NCI-H748 (cell line): Measurements from ENCODE around the gene GJA5.

Experiments used
- DNase-seq: peaks from one replicate; lab custom pipeline; 2025; ENCODE audit not compliant: unreplicated experiment; lab: John Stamatoyannopoulos, UW

Gene GJA5

GRCh38 chr1:147762233-147763024 lies 2.0 kb upstream of the GJA5 start:
- DNase-seq: no peak

- DNase-seq: no peak
Measured at GRCh38 chr1:147758379-147759100, 1.9 kb downstream of the GJA5 start.

GRCh38 chr1:147757015-147757990 lies 3.1 kb downstream of the GJA5 start:
- no peak for DNase-seq

GRCh38 chr1:147756341-147756740 lies 4.1 kb downstream of the GJA5 start:
- DNase-seq: no peak

GRCh38 chr1:147754661-147755060 lies 5.7 kb downstream of the GJA5 start:
- DNase-seq: no peak

GRCh38 chr1:147753081-147753480 lies 7.3 kb downstream of the GJA5 start:
- DNase-seq: no peak

- DNase-seq: no peak
Measured at GRCh38 chr1:147752511-147752910, 7.9 kb downstream of the GJA5 start.

GRCh38 chr1:147751346-147751745 lies 9.1 kb downstream of the GJA5 start:
- DNase-seq: no peak

GRCh38 chr1:147750618-147751217 lies 9.7 kb downstream of the GJA5 start:
- DNase-seq: no peak

- DNase-seq: no peak
Measured at GRCh38 chr1:147749792-147750191, 10.6 kb downstream of the GJA5 start.

- no peak for DNase-seq
Measured at GRCh38 chr1:147748676-147749350, 11.6 kb downstream of the GJA5 start.

GRCh38 chr1:147747966-147748365 lies 12.4 kb downstream of the GJA5 start:
- no peak for DNase-seq

GRCh38 chr1:147745271-147745670 lies 15.1 kb downstream of the GJA5 start:
- no peak for DNase-seq

- DNase-seq: no peak
Measured at GRCh38 chr1:147741065-147741464, 19.3 kb downstream of the GJA5 start.

GRCh38 chr1:147740391-147740790 lies 20.0 kb downstream of the GJA5 start:
- no peak for DNase-seq

- no peak for DNase-seq
Measured at GRCh38 chr1:147738739-147739476, 21.5 kb downstream of the GJA5 start.

- DNase-seq: no peak
Measured at GRCh38 chr1:147738129-147738528, 22.3 kb downstream of the GJA5 start.

- DNase-seq: no peak
Measured at GRCh38 chr1:147736883-147737282, 23.5 kb downstream of the GJA5 start.

GRCh38 chr1:147735423-147735822 lies 25.0 kb downstream of the GJA5 start:
- no peak for DNase-seq
